KMS-11 (cell line): ENCODE results near the gene TEX22.

Experiments
- H2AFZ ChIP-seq: fragments of 200-600 bp; sonication (generic); 2 replicates; pipeline ENCODE4 v1.6.1; 2016; ENCODE audit warnings: antibody characterized with exemption, mixed run types, low read depth
- H3K27ac ChIP-seq: fragments of 200-600 bp; sonication (generic); 2 replicates; pipeline ENCODE4 v1.6.1; 2016; ENCODE audit warnings: mild to moderate bottlenecking, mixed run types
- H3K27me3 ChIP-seq: fragments of 200-600 bp; sonication (generic); 2 replicates; pipeline ENCODE4 v1.6.1; 2017; ENCODE audit warnings: mild to moderate bottlenecking, low read depth, mixed run types, moderate library complexity; ENCODE audit not compliant: insufficient read depth
- H3K36me3 ChIP-seq: fragments of 200-600 bp; sonication (generic); 2 replicates; pipeline ENCODE4 v1.6.1; 2017; ENCODE audit warnings: mild to moderate bottlenecking, mixed run types; ENCODE audit not compliant: insufficient read depth
- H3K4me1 ChIP-seq: fragments of 200-600 bp; sonication (generic); 2 replicates; pipeline ENCODE4 v1.6.1; 2016; ENCODE audit warnings: mild to moderate bottlenecking, low read depth, mixed run types; ENCODE audit not compliant: poor library complexity, severe bottlenecking
- H3K4me2 ChIP-seq: fragments of 200-600 bp; sonication (generic); 2 replicates; pipeline ENCODE4 v1.7.0; 2016; ENCODE audit warnings: mild to moderate bottlenecking, mixed run types
- H3K4me3 ChIP-seq: fragments of 200-600 bp; sonication (generic); IDR thresholded peaks from 2 replicates; pipeline ENCODE4 v1.6.1; 2017; ENCODE audit warnings: low read depth, low read length, mixed read lengths; ENCODE audit not compliant: insufficient read depth
- H3K79me2 ChIP-seq: fragments of 200-600 bp; sonication (generic); 2 replicates; pipeline ENCODE4 v1.6.1; 2016; ENCODE audit warnings: low read depth, mixed run types; ENCODE audit not compliant: insufficient read depth
- H3K9ac ChIP-seq: fragments of 200-600 bp; sonication (generic); 2 replicates; pipeline ENCODE4 v1.6.1; 2016; ENCODE audit warnings: mild to moderate bottlenecking, mixed run types
- H4K20me1 ChIP-seq: fragments of 200-600 bp; sonication (generic); 2 replicates; pipeline ENCODE4 v1.6.1; 2016; ENCODE audit warnings: mild to moderate bottlenecking, mixed run types; ENCODE audit not compliant: insufficient read depth
- TF ChIP-seq, protein P1 (sequence below): fragments of 200-600 bp; sonication (generic); conservative IDR thresholded peaks from 2 replicates; pipeline ENCODE4 v1.6.1; 2017; ENCODE audit warnings: low read depth, mild to moderate bottlenecking, antibody characterized with exemption, low read length, moderate library complexity, mixed read lengths

The TEX22 gene

DNA sequence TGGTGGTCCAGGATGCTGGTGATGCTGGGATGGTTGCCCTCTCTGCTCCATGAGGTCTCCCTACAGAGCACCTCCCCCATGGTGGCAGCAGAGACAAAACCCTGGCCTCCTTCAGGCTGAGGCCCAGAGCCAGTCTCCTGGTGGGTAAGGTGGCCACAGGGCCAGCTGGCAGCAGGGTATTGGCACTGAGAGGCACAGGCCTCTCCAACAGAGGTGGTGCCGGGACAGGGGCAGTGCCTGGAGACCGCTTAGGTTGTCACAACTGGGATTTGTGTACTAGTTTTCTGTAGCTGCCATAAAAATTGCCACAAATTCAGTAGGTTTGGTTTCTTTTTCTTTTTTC, 15.2 kb downstream of the TEX22 start:
- no peaks in the 10 kb centered on the region for H4K20me1 ChIP-seq
- no peak overlapping the region for H3K4me2 ChIP-seq
- no peak overlapping the region for H3K9ac ChIP-seq
- no peaks in the 10 kb centered on the region for H3K36me3 ChIP-seq
- peaks cover under 1% of the 10 kb centered on the region for H3K4me1 ChIP-seq
- no peaks in the 10 kb centered on the region for H3K27me3 ChIP-seq
- H3K79me2 ChIP-seq: no peaks in the 10 kb centered on the region
- H3K4me3 ChIP-seq: no peak overlapping the region
- H2AFZ ChIP-seq: no peak overlapping the region
- TF ChIP-seq, protein P1, sequence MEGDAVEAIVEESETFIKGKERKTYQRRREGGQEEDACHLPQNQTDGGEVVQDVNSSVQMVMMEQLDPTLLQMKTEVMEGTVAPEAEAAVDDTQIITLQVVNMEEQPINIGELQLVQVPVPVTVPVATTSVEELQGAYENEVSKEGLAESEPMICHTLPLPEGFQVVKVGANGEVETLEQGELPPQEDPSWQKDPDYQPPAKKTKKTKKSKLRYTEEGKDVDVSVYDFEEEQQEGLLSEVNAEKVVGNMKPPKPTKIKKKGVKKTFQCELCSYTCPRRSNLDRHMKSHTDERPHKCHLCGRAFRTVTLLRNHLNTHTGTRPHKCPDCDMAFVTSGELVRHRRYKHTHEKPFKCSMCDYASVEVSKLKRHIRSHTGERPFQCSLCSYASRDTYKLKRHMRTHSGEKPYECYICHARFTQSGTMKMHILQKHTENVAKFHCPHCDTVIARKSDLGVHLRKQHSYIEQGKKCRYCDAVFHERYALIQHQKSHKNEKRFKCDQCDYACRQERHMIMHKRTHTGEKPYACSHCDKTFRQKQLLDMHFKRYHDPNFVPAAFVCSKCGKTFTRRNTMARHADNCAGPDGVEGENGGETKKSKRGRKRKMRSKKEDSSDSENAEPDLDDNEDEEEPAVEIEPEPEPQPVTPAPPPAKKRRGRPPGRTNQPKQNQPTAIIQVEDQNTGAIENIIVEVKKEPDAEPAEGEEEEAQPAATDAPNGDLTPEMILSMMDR: no peak
- no peak overlapping the region for H3K27ac ChIP-seq

GRCh38 chr14:105414456-105415371, 16.4 kb downstream of the TEX22 start:
- no peak overlapping the region for H2AFZ ChIP-seq
- TF ChIP-seq, protein P1: no peak

DNA sequence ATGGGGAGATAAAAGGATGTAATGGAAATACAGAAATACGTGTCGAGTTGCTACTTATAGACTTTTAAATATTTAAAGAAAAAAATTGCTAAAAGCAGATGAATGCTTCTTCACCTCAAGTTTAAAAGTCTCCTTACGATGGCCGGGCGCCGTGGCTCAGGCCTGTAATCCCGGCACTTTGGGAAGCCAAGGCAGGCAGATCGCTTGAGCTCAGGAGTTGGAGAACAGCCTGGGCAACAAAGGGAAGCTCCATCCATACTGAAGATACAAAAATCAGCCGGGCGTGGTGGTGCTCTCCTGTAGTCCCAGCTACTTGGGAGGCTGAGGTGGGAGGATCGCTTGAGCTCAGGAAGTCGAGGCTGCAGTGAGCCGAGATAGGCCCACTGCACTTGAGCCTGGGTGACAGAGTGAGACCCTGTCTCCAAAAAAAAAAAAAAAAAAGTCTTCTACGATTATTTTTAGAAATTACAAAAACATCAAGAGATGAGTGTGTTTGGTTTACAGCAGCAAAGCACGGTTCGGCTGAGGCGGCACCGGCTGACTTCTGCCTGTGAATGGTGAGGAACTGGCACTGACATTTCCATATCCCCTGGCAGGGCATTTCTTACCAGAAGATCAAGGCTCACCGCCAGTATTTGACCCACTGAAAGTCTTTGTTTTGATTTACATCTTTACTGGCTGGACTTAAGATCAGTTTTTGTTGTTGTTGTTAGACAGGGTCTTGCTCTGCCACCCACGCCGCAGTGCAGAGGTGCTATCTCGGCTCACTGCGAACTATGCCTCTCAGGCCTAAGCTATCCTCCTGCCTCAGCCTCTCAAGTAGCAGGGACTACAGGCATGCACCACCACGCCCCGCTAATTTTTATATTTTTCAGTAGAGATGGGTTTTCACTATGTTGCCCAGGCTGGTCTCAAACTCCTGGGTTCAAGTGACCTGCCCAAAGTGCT, 17.4 kb downstream of the TEX22 start:
- Histone ChIP-seq H4K20me1 (no peaks in the 10 kb centered on the region), H3K27ac (no peak overlapping the region), H3K27me3 (no peaks in the 10 kb centered on the region), H3K9ac (no peak overlapping the region), H3K4me3 (no peak overlapping the region), H3K4me1 (peaks cover 8% of the 10 kb centered on the region), H3K36me3 (no peaks in the 10 kb centered on the region), H3K79me2 (peaks cover 5% of the 10 kb centered on the region), H3K4me2 (no peak overlapping the region), H2AFZ (no peak overlapping the region)
- TF ChIP-seq, protein P1: no peak

More at GRCh38 chr14:105414456-105415371, 16.4 kb downstream of the TEX22 start:
- Histone ChIP-seq H3K9ac (no peak overlapping the region), H4K20me1 (no peaks in the 10 kb centered on the region), H3K27me3 (no peaks in the 10 kb centered on the region), H3K27ac (no peak overlapping the region), H3K4me3 (no peak overlapping the region), H3K4me2 (no peak overlapping the region), H3K36me3 (no peaks in the 10 kb centered on the region), H3K79me2 (no peaks in the 10 kb centered on the region), H3K4me1 (peaks cover 8% of the 10 kb centered on the region)

GRCh38 chr14:105416671-105417070, 18.3 kb downstream of the TEX22 start:
- Histone ChIP-seq H3K27ac (no peak overlapping the region), H3K27me3 (no peaks in the 10 kb centered on the region), H2AFZ (no peak overlapping the region)

More at GRCh38 chr14:105416671-105417070, 18.3 kb downstream of the TEX22 start:
- peaks cover 14% of the 10 kb centered on the region for H3K79me2 ChIP-seq
- no peaks in the 10 kb centered on the region for H3K36me3 ChIP-seq
- no peak overlapping the region for H3K9ac ChIP-seq
- H3K4me2 ChIP-seq: no peak overlapping the region
- no peaks in the 10 kb centered on the region for H4K20me1 ChIP-seq
- TF ChIP-seq, protein P1: no peak
- no peak overlapping the region for H3K4me3 ChIP-seq
- peaks cover 8% of the 10 kb centered on the region for H3K4me1 ChIP-seq
